AG04450 (cell line): Measurements from ENCODE around the gene GALM. TPM values are rescaled to one million over a fixed set of nuclear protein-coding genes. Genes with fewer than 3 reads are reported as not detected.

Experiments used
- CTCF ChIA-PET: fragments of 300-600, 350-600 bp; formaldehyde crosslinking; extraction: SDS; loops from one replicate; lab custom pipeline; 2022; ENCODE audit warnings: antibody characterized with exemption, inconsistent platforms; lab: Charles Lee
- POLR2A ChIA-PET: fragments of 350-600 bp; formaldehyde crosslinking; extraction: SDS; loops from one replicate; lab custom pipeline; 2021; ENCODE audit warnings: antibody characterized with exemption, inconsistent platforms; lab: Yijun Ruan, JAX
- DNase-seq: peaks from one replicate; pipeline ENCODE4 v3.0.0-alpha.2; 2011; ENCODE audit warnings: low read depth, low spot score
- H3K27ac ChIP-seq: one replicate; pipeline ENCODE4 v1.5.1; 2012; ENCODE audit warnings: low read depth, low read length, control low read depth
- H3K27me3 ChIP-seq: one replicate; pipeline ENCODE4 v1.6.0; 2012; ENCODE audit warnings: low read length; ENCODE audit not compliant: control insufficient read depth, insufficient read depth
- H3K4me3 ChIP-seq: 2 replicates; pipeline ENCODE4 v1.5.1; 2011; ENCODE audit warnings: mild to moderate bottlenecking, low read depth, low read length, control low read depth
- H3K9me3 ChIP-seq: 2 replicates; pipeline ENCODE4 v1.5.1; 2012; ENCODE audit warnings: low read length; ENCODE audit not compliant: control insufficient read depth, insufficient read depth
- CTCF ChIP-seq: IDR thresholded peaks from 2 replicates; pipeline ENCODE4 v1.5.1; 2011; ENCODE audit warnings: low read depth, low read length, control low read depth, inconsistent platforms
- polyA plus RNA-seq: library from polyadenylated mRNA; depleted of rRNA; stranded (reverse); fragments of >200 nt; gene quantifications from 2 replicates; pipeline ENCODE4 v1.2.3, GENCODE V29; 2011; rRNA removed

The GALM gene
- polyA plus RNA-seq, 1 experiment = 19.0 TPM

GRCh38 chr2:38776531-38776930, 110.6 kb downstream of the GALM start:
- no peak overlapping the region for H3K4me3 ChIP-seq
- POLR2A ChIA-PET = interaction anchor here (2.0 to 4.4 kb wide), 2 partner anchors 25 to 26 kb away, joined by 6 to 24 read pairs; partner anchors contain the start of gene SRSF7
- CTCF ChIA-PET = no interaction called here
- no peak overlapping the region for H3K27ac ChIP-seq
- TF ChIP-seq CTCF = no peak
- no peak for DNase-seq
- H3K27me3 ChIP-seq = no peaks in the 10 kb centered on the region
- no peaks in the 10 kb centered on the region for H3K9me3 ChIP-seq

DNA sequence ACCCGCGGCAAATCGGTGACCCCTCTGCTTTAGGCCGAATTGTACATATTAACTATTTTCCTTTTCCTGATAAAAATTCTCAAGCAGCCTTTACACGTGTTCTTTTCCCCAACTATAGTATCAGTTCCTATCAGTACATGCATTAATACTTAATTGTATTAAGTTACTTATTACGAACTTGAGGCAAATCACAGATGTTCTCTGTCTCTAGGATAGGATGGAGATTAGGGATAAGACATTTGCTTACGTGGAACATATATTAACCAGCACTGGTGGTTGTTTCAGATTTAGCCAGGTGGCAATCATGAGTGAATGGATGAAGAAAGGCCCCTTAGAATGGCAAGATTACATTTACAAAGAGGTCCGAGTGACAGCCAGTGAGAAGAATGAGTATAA, 112.8 kb downstream of the GALM start:
- Histone ChIP-seq H3K27me3 (no peaks in the 10 kb centered on the region), H3K27ac (peak overlapping the region; percentile 57), H3K9me3 (no peaks in the 10 kb centered on the region), H3K4me3 (peak overlapping the region; percentile 77)
- CTCF ChIA-PET = interaction anchor here (1.0 kb wide), 1 partner anchor 31 kb away, joined by 8 read pairs; no protein-coding TSS in a partner anchor
- POLR2A ChIA-PET = interaction anchor here (0.5 to 4.4 kb wide), 2 partner anchors 10 to 28 kb away, joined by 5 to 24 read pairs; partner anchors contain the start of gene SRSF7
- TF ChIP-seq CTCF = no peak
- no peak for DNase-seq

DNA sequence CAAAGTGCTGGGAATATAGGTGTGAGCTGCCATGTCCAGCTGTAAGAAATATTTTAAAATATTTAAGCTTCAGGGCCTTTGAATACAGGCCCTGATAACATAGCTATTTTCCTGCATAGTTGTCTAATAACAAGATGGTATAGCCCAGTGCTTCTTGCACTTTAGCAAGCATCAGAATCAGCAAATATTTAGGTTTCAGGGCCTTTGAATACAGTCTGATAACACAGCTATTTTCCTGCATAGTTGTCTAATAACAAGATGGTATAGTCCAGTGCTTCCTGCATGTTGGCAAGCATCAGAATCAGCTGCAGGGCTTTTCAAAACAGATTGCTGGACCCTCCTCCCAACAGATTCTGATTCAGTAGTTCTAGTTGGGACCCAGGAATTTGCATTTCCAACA, 117.7 kb downstream of the GALM start:
- POLR2A ChIA-PET = interaction anchor here (2.3 kb wide), 1 partner anchor 33 kb away, joined by 20 read pairs; the partner anchor contains the start of gene SRSF7
- CTCF ChIA-PET = no interaction called here
- H3K9me3 ChIP-seq = no peaks in the 10 kb centered on the region

More for the DNA sequence above, 117.7 kb downstream of the GALM start:
- H3K27ac ChIP-seq = no peak overlapping the region
- no peak for TF ChIP-seq CTCF
- no peaks in the 10 kb centered on the region for H3K27me3 ChIP-seq
- DNase-seq = no peak
- H3K4me3 ChIP-seq = no peak overlapping the region

Other genes starting within 250 kb of the GALM start
- gene HNRNPLL, start 63.2 kb upstream of the GALM start, polyA plus RNA-seq = 55.0 and 78.5 TPM in 2 replicates
- gene SRSF7, start 85.2 kb downstream of the GALM start, polyA plus RNA-seq = 195 and 238 TPM in 2 replicates
- gene GEMIN6, start 112.1 kb downstream of the GALM start, polyA plus RNA-seq = 12.6 and 16.3 TPM in 2 replicates
- 19.6 and 23.3 TPM in 2 replicates for gene DHX57, start 209.8 kb downstream of the GALM start, polyA plus RNA-seq
- gene MORN2, start 209.9 kb downstream of the GALM start, polyA plus RNA-seq = 24.9 and 34.8 TPM in 2 replicates
- gene ARHGEF33, start 223.8 kb downstream of the GALM start, polyA plus RNA-seq = 0.32 and 0.36 TPM in 2 replicates